Progenitor cell of endocrine pancreas (in vitro differentiated cells): ENCODE measurements around the gene GSG1L. TPM values are rescaled to one million over a fixed set of nuclear protein-coding genes. Genes with fewer than 3 reads are reported as not detected.

Experiments
- DNase-seq: peaks from one replicate; pipeline ENCODE4 v3.0.0; 2021; ENCODE audit warnings: low spot score; ENCODE audit not compliant: unreplicated experiment
- H3K27ac Mint-ChIP-seq: 2 replicates; pipeline ENCODE4 v1.8.0; 2021; ENCODE audit warnings: mild to moderate bottlenecking, moderate library complexity, mixed read lengths
- H3K27me3 Mint-ChIP-seq: 2 replicates; pipeline ENCODE4 v1.8.0; 2021; ENCODE audit warnings: mixed read lengths
- H3K36me3 Mint-ChIP-seq: 2 replicates; pipeline ENCODE4 v1.8.0; 2022; ENCODE audit warnings: mixed read lengths; ENCODE audit not compliant: insufficient read depth
- H3K4me1 Mint-ChIP-seq: 2 replicates; pipeline ENCODE4 v1.8.0; 2021; ENCODE audit warnings: low read depth, mixed read lengths
- H3K4me3 Mint-ChIP-seq: 2 replicates; pipeline ENCODE4 v1.8.0; 2021; ENCODE audit warnings: low read depth, mild to moderate bottlenecking, moderate library complexity, mixed read lengths
- H3K9me3 Mint-ChIP-seq: 2 replicates; pipeline ENCODE4 v1.8.0; 2021; ENCODE audit warnings: low read depth, mixed read lengths
- CTCF ChIP-seq: fragments of 200-600 bp; sonication (generic); IDR thresholded peaks from one replicate; pipeline ENCODE4 v1.5.0; 2021; ENCODE audit warnings: antibody characterized with exemption, mild to moderate bottlenecking; ENCODE audit not compliant: unreplicated experiment
- total RNA-seq: library from RNA; stranded (reverse); gene quantifications from 2 replicates; pipeline ENCODE4 v1.2.1, GENCODE V29; 2021

The GSG1L gene
- total RNA-seq, 1 donor from 2014 or later = 0.17 TPM

DNA sequence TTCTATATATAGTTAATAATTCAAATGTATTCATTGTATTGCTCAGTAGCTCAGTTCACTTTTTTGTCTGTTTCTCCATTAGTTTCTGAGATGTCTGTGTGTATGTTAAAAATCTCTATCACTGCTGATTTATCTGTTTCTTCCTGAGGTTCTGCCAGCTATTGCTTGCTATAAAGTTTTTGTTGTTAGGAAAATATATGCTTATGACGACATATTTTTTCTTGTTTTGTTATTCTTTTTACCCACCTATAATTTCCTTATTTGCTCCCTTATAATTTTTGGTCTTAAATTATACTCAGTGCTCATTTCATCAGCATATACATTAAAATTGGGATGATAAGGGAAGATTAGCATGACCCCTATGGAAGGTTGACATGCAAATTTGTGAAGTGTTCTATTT lies 200.6 kb downstream of the GSG1L start:
- no peak for TF ChIP-seq CTCF
- H3K4me3 Mint-ChIP-seq = no peak overlapping the region
- peaks cover 10% of the 10 kb centered on the region for H3K27me3 Mint-ChIP-seq
- no peak overlapping the region for H3K27ac Mint-ChIP-seq
- peaks cover 4% of the 10 kb centered on the region for H3K9me3 Mint-ChIP-seq
- H3K36me3 Mint-ChIP-seq = no peaks in the 10 kb centered on the region
- no peak for DNase-seq
- no peaks in the 10 kb centered on the region for H3K4me1 Mint-ChIP-seq

DNA sequence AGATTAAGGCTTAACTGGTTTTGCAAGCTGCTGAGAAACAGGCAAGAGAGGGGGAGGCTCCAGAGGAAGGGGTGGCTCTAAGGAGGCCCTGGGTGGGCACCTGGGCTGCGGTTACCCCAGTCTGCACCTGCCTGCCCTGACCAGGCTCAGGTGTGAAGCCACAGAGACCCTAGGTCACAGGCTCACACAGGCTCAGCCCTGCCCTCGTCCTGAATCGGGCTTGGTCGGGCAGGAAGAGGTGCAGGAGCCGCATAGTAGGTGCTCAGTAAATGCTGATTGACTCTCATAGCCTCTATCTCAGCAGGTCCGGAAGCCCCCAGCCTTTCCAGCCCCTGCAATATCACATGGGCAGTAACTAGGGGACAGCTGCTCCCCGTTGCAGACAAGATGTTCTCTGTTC lies 203.4 kb downstream of the GSG1L start:
- Mint-ChIP-seq H3K9me3 (peaks cover 4% of the 10 kb centered on the region), H3K36me3 (no peaks in the 10 kb centered on the region), H3K4me3 (no peak overlapping the region), H3K27ac (no peak overlapping the region), H3K27me3 (peaks cover 20% of the 10 kb centered on the region), H3K4me1 (no peaks in the 10 kb centered on the region)
- TF ChIP-seq CTCF = no peak
- DNase-seq = no peak

- H3K36me3 Mint-ChIP-seq = no peaks in the 10 kb centered on the region
- H3K27me3 Mint-ChIP-seq = peaks cover 19% of the 10 kb centered on the region
- H3K4me1 Mint-ChIP-seq = no peaks in the 10 kb centered on the region
These were observed 204.5 kb downstream of the GSG1L start for GRCh38 chr16:27859020-27859419.

DNA sequence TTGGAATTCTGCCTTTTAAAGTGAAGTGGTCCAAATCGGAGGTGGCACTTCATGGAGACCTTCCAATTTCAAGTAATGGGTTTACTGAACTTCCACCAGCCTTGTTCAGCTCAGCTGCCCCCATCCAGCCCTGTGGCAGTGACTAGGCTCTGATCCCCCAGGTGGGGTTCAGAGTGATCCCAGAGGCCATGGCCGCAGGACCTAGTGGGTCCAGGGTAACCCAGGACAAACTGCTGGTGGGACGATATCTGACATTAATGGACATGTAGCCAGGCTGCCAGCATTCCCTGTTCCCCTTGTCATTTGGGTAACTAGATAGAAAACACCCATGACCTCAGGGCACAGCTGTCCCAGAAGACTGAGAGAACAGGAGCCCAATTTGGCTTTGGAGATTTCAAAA lies 209.9 kb downstream of the GSG1L start:
- TF ChIP-seq CTCF = no peak
- DNase-seq = no peak
- Mint-ChIP-seq H3K27me3 (peaks cover 43% of the 10 kb centered on the region), H3K9me3 (no peaks in the 10 kb centered on the region), H3K4me1 (no peaks in the 10 kb centered on the region), H3K36me3 (no peaks in the 10 kb centered on the region), H3K27ac (no peak overlapping the region), H3K4me3 (no peak overlapping the region)

More at GRCh38 chr16:27859020-27859419, 204.5 kb downstream of the GSG1L start:
- Mint-ChIP-seq H3K4me3 (no peak overlapping the region), H3K9me3 (peaks cover 3% of the 10 kb centered on the region), H3K27ac (no peak overlapping the region)
- no peak for DNase-seq
- no peak for TF ChIP-seq CTCF

DNA sequence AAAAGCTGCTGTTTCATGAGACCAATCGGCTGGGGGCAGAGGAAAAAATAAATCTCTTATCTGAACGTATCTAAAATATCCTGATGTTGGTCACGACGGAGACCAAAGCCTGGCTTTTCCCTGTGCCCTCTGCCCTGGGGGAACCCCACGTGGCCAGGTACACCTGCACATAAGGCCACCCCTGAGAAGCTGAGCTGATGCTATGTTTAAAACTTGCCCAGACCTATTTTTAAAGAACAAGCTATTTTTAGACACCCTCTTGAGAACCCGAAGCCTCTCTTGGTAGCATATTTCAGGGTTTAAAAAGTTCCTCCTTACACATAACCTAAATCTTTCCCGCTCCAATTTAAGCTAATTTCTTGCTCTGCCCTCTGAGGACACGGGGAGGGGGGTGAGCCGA lies 210.4 kb downstream of the GSG1L start:
- H3K36me3 Mint-ChIP-seq = no peaks in the 10 kb centered on the region
- no peak for DNase-seq
- peaks cover 38% of the 10 kb centered on the region for H3K27me3 Mint-ChIP-seq
- no peaks in the 10 kb centered on the region for H3K9me3 Mint-ChIP-seq
- no peak overlapping the region for H3K4me3 Mint-ChIP-seq
- no peak overlapping the region for H3K27ac Mint-ChIP-seq
- H3K4me1 Mint-ChIP-seq = no peaks in the 10 kb centered on the region
- no peak for TF ChIP-seq CTCF

DNA sequence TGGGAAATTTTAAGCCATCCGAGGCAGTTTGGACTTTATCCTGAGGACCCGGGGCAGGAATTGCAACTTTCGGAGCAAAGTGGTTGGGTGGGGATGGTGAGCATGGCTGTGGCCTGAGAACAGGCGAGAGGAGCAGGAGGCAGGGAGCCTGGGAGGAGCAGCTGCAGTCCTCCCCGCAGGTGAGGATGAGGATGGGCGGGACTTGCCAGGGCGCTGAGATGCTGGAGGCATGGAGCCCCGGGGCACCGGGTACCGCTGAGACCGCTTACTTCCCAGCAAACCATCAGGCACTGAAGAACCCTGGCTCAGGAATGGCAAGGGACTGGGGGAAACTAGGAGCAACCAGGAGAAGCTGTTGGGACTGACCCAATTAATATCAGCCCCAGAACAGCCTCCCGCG lies 210.8 kb downstream of the GSG1L start:
- no peaks in the 10 kb centered on the region for H3K9me3 Mint-ChIP-seq
- no peak for DNase-seq
- no peak overlapping the region for H3K27ac Mint-ChIP-seq
- H3K27me3 Mint-ChIP-seq = peaks cover 34% of the 10 kb centered on the region
- no peaks in the 10 kb centered on the region for H3K36me3 Mint-ChIP-seq
- TF ChIP-seq CTCF = no peak
- no peaks in the 10 kb centered on the region for H3K4me1 Mint-ChIP-seq
- H3K4me3 Mint-ChIP-seq = no peak overlapping the region
